K562 (cell line): ENCODE data around the gene GET4. TPM values are rescaled to one million over a fixed set of nuclear protein-coding genes. Genes with fewer than 3 reads are reported as not detected.

Experiments used
- ATAC-seq: fragments of 200-7000 bp; cut with Tn5 transposase; 3 replicates; pipeline ENCODE4 v1.9.1; 2020; ENCODE audit warnings: moderate library complexity
- BruUV-seq: library from RNA; stranded (reverse); fragments of 400-500 nt; replicated peaks from 2 replicates; lab custom pipeline; 2021; lab: Mats Ljungman, UMichigan
- CTCF ChIA-PET: fragments of 300-600 bp; formaldehyde crosslinking; extraction: SDS; loops from one replicate; lab custom pipeline; 2021; ENCODE audit warnings: low intra/inter-chr PET ratio; lab: Yijun Ruan, JAX
- POLR2A ChIA-PET: fragments of 300-600, 350-650 bp; sonication (Branson Sonifier 250); formaldehyde crosslinking; extraction: SDS; loops from one replicate; lab custom pipeline; 2021; ENCODE audit warnings: antibody characterized with exemption, inconsistent platforms; lab: Yijun Ruan, JAX
- DNase-seq, 4 experiments: peaks; one replicate each; pipeline versions ENCODE4 v3.0.0 to v3.0.0-alpha.2; 2011 to 2018; ENCODE audit warnings: low spot score in 3 of 4, mixed read lengths in 3 of 4; ENCODE audit errors: extremely low read depth in 1 of 4
- FAIRE-seq: peaks from 2 replicates; lab custom pipeline; 2011; peaks lifted over from hg19 to GRCh38; lab: Jason Lieb, UNC
- H2AFZ ChIP-seq: 2 replicates; pipeline ENCODE4 v1.6.0; 2011; ENCODE audit warnings: low read depth, low read length, control low read depth, inconsistent platforms
- H3K27ac ChIP-seq: fragments of 200-600 bp; 3 replicates; pipeline ENCODE4 v1.8.0; 2011; ENCODE audit warnings: low read depth, mild to moderate bottlenecking, control low read depth, inconsistent platforms, low read length, moderate library complexity, mixed read lengths; ENCODE audit errors: extremely low read depth
- H3K27me3 ChIP-seq, 2 experiments: fragments of 300-600 bp in 1 of 2; 2 replicates in 1 of 2; 3 replicates in 1 of 2; pipeline versions ENCODE4 v1.6.0 to v1.8.0; 2011; ENCODE audit warnings: inconsistent platforms in 2 of 2, low read length in 2 of 2, mild to moderate bottlenecking in 1 of 2, mixed read lengths in 1 of 2, moderate library complexity in 1 of 2; ENCODE audit not compliant: control insufficient read depth in 2 of 2, insufficient read depth in 2 of 2
- H3K36me3 ChIP-seq: fragments of 300-600 bp; 3 replicates; pipeline ENCODE4 v1.8.0; 2011; ENCODE audit warnings: mild to moderate bottlenecking, low read length, inconsistent platforms; ENCODE audit not compliant: control insufficient read depth, insufficient read depth
- H3K4me1 ChIP-seq, 2 experiments: fragments of 200-600 bp in 1 of 2; replicated peaks in 1 of 2; 2 replicates in 1 of 2; 3 replicates in 1 of 2; pipeline versions ENCODE4 v1.5.1 to v1.8.0; 2011; ENCODE audit warnings: inconsistent platforms in 2 of 2, low read length in 2 of 2, mild to moderate bottlenecking in 1 of 2, mixed read lengths in 1 of 2, moderate library complexity in 1 of 2; ENCODE audit not compliant: control insufficient read depth in 2 of 2, insufficient read depth in 2 of 2
- H3K4me2 ChIP-seq: 2 replicates; pipeline ENCODE4 v1.6.1; 2011; ENCODE audit warnings: low read length, control low read depth, inconsistent platforms, mixed read lengths; ENCODE audit not compliant: insufficient read depth
- H3K4me3 ChIP-seq: fragments of 200-600 bp; sonication (generic), shearing (Covaris generic); 2 replicates; pipeline ENCODE4 v1.5.1; 2016; ENCODE audit warnings: control low read depth, inconsistent platforms
- H3K79me2 ChIP-seq: fragments of 200-600 bp; 3 replicates; pipeline ENCODE4 v1.8.0; 2011; ENCODE audit warnings: low read length, inconsistent platforms; ENCODE audit not compliant: control insufficient read depth, insufficient read depth
- H3K9ac ChIP-seq, 2 experiments: 2 replicates each; pipeline versions ENCODE4 v1.6.0 to v1.6.1; 2011; ENCODE audit warnings: low read depth in 2 of 2, low read length in 2 of 2, control low read depth in 1 of 2, inconsistent platforms in 1 of 2, mild to moderate bottlenecking in 1 of 2, mixed read lengths in 1 of 2; ENCODE audit not compliant: insufficient read depth in 1 of 2
- H3K9me1 ChIP-seq: one replicate; pipeline ENCODE4 v1.6.0; 2011; ENCODE audit warnings: inconsistent platforms, mild to moderate bottlenecking, low read length, moderate library complexity; ENCODE audit not compliant: control insufficient read depth, insufficient read depth
- H3K9me3 ChIP-seq: replicated peaks from 2 replicates; pipeline ENCODE4 v1.5.1; 2011; ENCODE audit warnings: low read depth, low read length, inconsistent platforms; ENCODE audit not compliant: control insufficient read depth, insufficient read depth
- H4K20me1 ChIP-seq: replicated peaks from 2 replicates; pipeline ENCODE4 v1.6.1; 2011; ENCODE audit warnings: low read length, inconsistent platforms, mixed read lengths; ENCODE audit not compliant: control insufficient read depth, insufficient read depth
- BCOR ChIP-seq: fragments of 450-650 bp; IDR thresholded peaks from 2 replicates; pipeline ENCODE4 v1.6.1; 2016
- DMBX1 ChIP-seq: fragments of 250-450 bp; sonication (Bioruptor Pico); IDR thresholded peaks from 2 replicates; pipeline ENCODE4 v1.8.0; 2022; ENCODE audit warnings: inconsistent platforms, mild to moderate bottlenecking, moderate library complexity, borderline replicate concordance
- EWSR1 ChIP-seq: fragments of 450-650 bp; IDR thresholded peaks from 2 replicates; pipeline ENCODE4 v1.6.1; 2018; ENCODE audit warnings: borderline replicate concordance, mild to moderate bottlenecking, low read depth, moderate library complexity; ENCODE audit not compliant: partially characterized antibody
- KDM5B ChIP-seq: fragments of 200-600 bp; sonication (generic); IDR thresholded peaks from 2 replicates; pipeline ENCODE4 v1.6.1; 2012; ENCODE audit warnings: low read depth, mild to moderate bottlenecking, moderate library complexity, low read length, control low read depth, inconsistent platforms; ENCODE audit not compliant: insufficient replicate concordance
- MBD1 ChIP-seq: fragments of 250-450 bp; sonication (Bioruptor Pico); IDR thresholded peaks from 2 replicates; pipeline ENCODE4 v1.8.0; 2022; ENCODE audit warnings: inconsistent platforms
- MYC ChIP-seq, 2 experiments: fragments of 250-450 bp in 1 of 2; sonication (Bioruptor Pico) in 1 of 2; IDR thresholded peaks; 2 replicates each; pipeline versions ENCODE4 v1.5.1 to v1.6.1; 2012 to 2021; ENCODE audit warnings: low read depth in 2 of 2, borderline replicate concordance in 1 of 2, improper control_type of control experiment in 1 of 2, low read length in 1 of 2, mild to moderate bottlenecking in 1 of 2, moderate library complexity in 1 of 2
- NFRKB ChIP-seq: fragments of 450-650 bp; IDR thresholded peaks from 2 replicates; pipeline ENCODE4 v1.6.1; 2016; ENCODE audit warnings: low read depth
- POLR2A ChIP-seq: fragments of 450-650 bp; conservative IDR thresholded peaks from 2 replicates; pipeline ENCODE4 v1.6.1; 2016
- RERE ChIP-seq: sonication (generic); formaldehyde crosslinking; IDR thresholded peaks from 2 replicates; pipeline ENCODE4 v1.8.0; 2023; ENCODE audit warnings: missing genetic modification reagents, mild to moderate bottlenecking, borderline replicate concordance
- RFX1 ChIP-seq: fragments of 450-650 bp; IDR thresholded peaks from 2 replicates; pipeline ENCODE4 v1.6.1; 2016; ENCODE audit warnings: mild to moderate bottlenecking, moderate library complexity
- ZNF696 ChIP-seq: fragments of 250-450 bp; sonication (Bioruptor Pico); conservative IDR thresholded peaks from 2 replicates; pipeline ENCODE4 v1.4.0; 2020; ENCODE audit warnings: mild to moderate bottlenecking, moderate library complexity
- WGBS: fragments of 100-300 bp; shearing (Covaris generic); methylation state at CpG from one replicate; pipeline ENCODE4 v1.1.6; 2016; ENCODE audit warnings: low coverage, mixed read lengths; ENCODE audit not compliant: insufficient coverage; ENCODE audit errors: missing lambda C conversion rate; 5-methylcytosine and 5-hydroxymethylcytosine counted together
- in situ Hi-C: fragments of 300-500 bp; cut with MboI; formaldehyde crosslinking; loops from 4 replicates; pipeline ENCODE4 v1.15.0; 2018; ENCODE audit warnings: inconsistent platforms, mixed read lengths
- intact Hi-C: fragments of 100-400 bp; cut with micrococcal nuclease; formaldehyde crosslinking; loops from 2 replicates; pipeline ENCODE4 v1.14.2; 2022
- polyA plus RNA-seq, 8 experiments: library from polyadenylated mRNA; depleted of rRNA in 4 of 8; stranded (reverse) in 5 of 8; unstranded in 3 of 8; fragments of >200 nt; fragmentation: Nextera tagmentation in 2 of 8; fragmentation: Illumina TruSeq in 1 of 8; extraction: Ambion mirVana in 2 of 8; extraction: Trizol in 1 of 8; gene quantifications; 2 replicates each; pipeline versions ENCODE4 v1.2.1 to v1.2.3, GENCODE V29; 2011 to 2014; ENCODE audit warnings: inconsistent platforms in 1 of 8, missing spikeins in 1 of 8
- total RNA-seq, 7 experiments: library from RNA; depleted of rRNA in 6 of 7; stranded (reverse); fragments of >200 nt in 6 of 7; fragmentation: Illumina TruSeq in 2 of 7; extraction: Trizol in 2 of 7; gene quantifications; 2 replicates each; pipeline versions ENCODE4 v1.2.1 to v1.2.3, GENCODE V29; 2011 to 2021; ENCODE audit warnings: low replicate concordance in 1 of 7
- TF ChIP-seq, protein P1 (sequence below), 2 experiments: fragments of 450-650 bp in 1 of 2; sonication (generic) in 1 of 2; formaldehyde crosslinking in 1 of 2; IDR thresholded peaks in 1 of 2; conservative IDR thresholded peaks in 1 of 2; 2 replicates each; pipeline versions ENCODE4 v1.6.1 to v1.8.1; 2016 to 2023; ENCODE audit warnings: mild to moderate bottlenecking in 2 of 2, moderate library complexity in 2 of 2, inconsistent platforms in 1 of 2, missing genetic modification reagents in 1 of 2

The GET4 gene
- total and polyA plus RNA-seq, 9 of the 15 experiments (the other 6 are each of a cell fraction or from before 2014, with no cell fraction given): 0.99 to 122 (median 40.4) TPM

GRCh38 chr7:875476-876076 is 778 bp upstream of the GET4 start:
- H3K9me1 ChIP-seq: no peaks in the 10 kb centered on the region
- H4K20me1 ChIP-seq: peaks cover 20% of the 10 kb centered on the region
- peaks cover 63% of the 10 kb centered on the region for H3K36me3 ChIP-seq
- no peak overlapping the region for H3K4me3 ChIP-seq
- no peaks in the 10 kb centered on the region for H3K27me3 ChIP-seq
- 43% methylated on average over 12 of the region's 27 CpGs for WGBS
- in situ Hi-C loops (no loop called here), intact Hi-C loops (no loop called here)
- H3K4me2 ChIP-seq: peak overlapping the region; percentile 44; the same call in 1 of the 2 replicates
- peaks cover 2% of the 10 kb centered on the region; the same call in 1 of the 2 replicates for H3K9me3 ChIP-seq
- peaks cover 34 to 36% of the 10 kb centered on the region in 2 experiments for H3K4me1 ChIP-seq
- ATAC-seq (no peak), FAIRE-seq (no peak), DNase-seq (peak in 1 of 4 experiments; percentile 10)
- peaks cover 46% of the 10 kb centered on the region for H3K79me2 ChIP-seq
- H3K9ac ChIP-seq: peak overlapping the region; percentile 50 to 70
- peak overlapping the region; percentile 77 for H2AFZ ChIP-seq
- ChIA-PET POLR2A (interaction anchor here (0.6 to 1.3 kb wide), 5 partner anchors 9 to 687 kb away, joined by 3 to 4 read pairs (median 4); no protein-coding TSS in a partner anchor), CTCF (interaction anchor here (0.6 to 1.0 kb wide), 2 partner anchors 59 to 679 kb away, joined by 3 to 7 read pairs; no protein-coding TSS in a partner anchor)
- BruUV-seq: TSS peak; percentile 86
- peak overlapping the region; percentile 85 for H3K27ac ChIP-seq
- TF ChIP-seq EWSR1 (no peak), NFRKB (0 out of 2 replicates have a peak, but pooled peaks have one; percentile 46), DMBX1 (CRISPR knock-in tag) (peak; percentile 85), KDM5B (peak; percentile 7), MYC (IDR thresholded peaks at IDR 0.05; ENCODE audit: low read depth, low read length) (no peak), MYC (CRISPR knock-in tag; IDR thresholded peaks at IDR 0.05; ENCODE audit: borderline replicate concordance, low read depth) (peak; percentile 33; the same call in 1 of the 2 replicates), POLR2A (peak; percentile 53; the same call in 1 of the 2 replicates), MBD1 (CRISPR knock-in tag) (0 out of 2 replicates have a peak, but pooled peaks have one; percentile 58), BCOR (peak; percentile 30; the same call in 1 of the 2 replicates), RERE (CRISPR knock-in tag) (peak; percentile 20; the same call in 1 of the 2 replicates), RFX1 (no peak), ZNF696 (CRISPR knock-in tag) (0 out of 2 replicates have a peak, but pooled peaks have one; percentile 42)
- TF ChIP-seq, protein P1, sequence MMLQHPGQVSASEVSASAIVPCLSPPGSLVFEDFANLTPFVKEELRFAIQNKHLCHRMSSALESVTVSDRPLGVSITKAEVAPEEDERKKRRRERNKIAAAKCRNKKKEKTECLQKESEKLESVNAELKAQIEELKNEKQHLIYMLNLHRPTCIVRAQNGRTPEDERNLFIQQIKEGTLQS (IDR thresholded peaks at IDR 0.05): no peak
- TF ChIP-seq, protein P1 (CRISPR knock-in tag; conservative IDR thresholded peaks at IDR 0.05): no peak
